ENCODE results near the gene GALNT6.
"Not testable (repeated sequence)": the region's sequence is repeated elsewhere in the genome, so short reads cannot be mapped to it uniquely, and the experiment has no call there.

GALNT6 gene

GRCh38 chr12:51357374-51358047 lies 33.7 kb downstream of the GALNT6 start:
- DNase-seq (ENCODE audit: low read depth in 3 of 3): no peak

DNA sequence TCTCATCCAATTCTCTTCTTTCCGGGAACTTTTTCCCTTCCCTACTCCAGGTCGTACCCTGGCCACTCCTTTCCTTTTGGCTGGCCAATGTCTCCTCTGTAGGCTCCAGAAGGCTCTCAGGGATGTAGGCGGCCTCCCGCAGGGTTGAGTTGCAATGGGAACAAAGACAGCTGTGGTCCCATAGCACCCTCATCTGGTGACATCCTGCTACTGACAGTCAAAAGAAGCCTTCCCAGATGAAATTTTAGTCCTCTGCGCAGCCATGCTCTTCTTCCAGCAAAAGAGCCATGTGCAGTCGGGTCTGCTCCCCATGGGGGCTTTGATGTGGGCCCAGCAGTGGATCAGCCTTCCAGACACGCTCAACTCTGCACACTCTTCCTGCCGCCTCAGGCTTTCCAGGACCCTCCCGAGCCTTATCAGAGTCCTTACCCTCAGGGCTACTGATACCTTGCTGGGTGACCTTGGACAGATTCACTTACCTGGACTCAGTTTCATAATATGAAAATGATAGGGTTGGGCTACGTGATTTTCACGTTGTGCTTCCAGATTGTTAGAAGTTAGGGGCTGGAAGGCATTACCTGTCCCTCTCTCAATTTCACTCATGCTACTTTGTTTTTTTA lies 39.2 kb downstream of the GALNT6 start:
- DNase-seq (ENCODE audit: low read depth in 3 of 3): peak in 1 of 3 experiments; percentile 10

DNA sequence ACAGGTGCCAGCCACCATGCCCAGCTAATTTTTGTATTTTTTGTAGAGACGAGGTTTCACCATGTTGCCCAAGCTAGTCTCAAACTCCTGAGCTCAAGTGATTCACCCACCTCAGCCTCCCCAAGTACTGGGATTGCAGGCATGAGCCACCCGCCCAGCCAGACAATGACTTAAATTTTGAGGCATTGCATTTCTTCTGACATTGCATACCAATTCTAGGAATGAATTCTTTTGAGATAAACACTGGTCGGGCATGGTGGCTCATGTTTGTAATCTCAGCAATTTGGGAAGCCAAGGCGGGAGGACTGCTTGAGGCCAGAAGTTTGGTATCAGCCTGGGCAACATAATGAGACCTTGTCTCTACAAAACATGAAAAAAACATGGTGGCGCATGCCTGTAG lies 42.2 kb downstream of the GALNT6 start:
- DNase-seq (ENCODE audit: low read depth in 3 of 3): no peak

DNA sequence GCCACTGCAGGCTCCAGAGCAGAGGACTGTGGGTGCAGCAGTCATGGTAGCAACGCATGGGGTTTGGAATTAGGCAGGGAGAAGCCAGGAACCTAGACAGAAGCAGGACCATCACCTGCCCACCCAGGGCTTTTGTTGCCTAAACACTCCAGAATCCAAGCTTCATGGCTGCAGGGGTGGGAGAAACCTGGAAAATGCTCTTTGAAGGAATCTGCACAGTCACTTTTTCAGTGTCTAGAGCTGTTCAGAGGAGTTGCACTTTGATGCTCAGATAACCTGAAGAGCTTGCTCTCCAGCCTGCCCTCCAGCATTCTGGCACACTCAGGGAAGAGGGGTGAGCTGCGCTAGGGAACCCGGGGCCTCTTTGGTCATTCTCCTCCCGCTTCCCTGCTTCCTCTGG lies 43.1 kb downstream of the GALNT6 start:
- no peak for DNase-seq (ENCODE audit: low read depth in 3 of 3)

GRCh38 chr12:51346581-51346980 lies 44.6 kb downstream of the GALNT6 start, which contains the start of gene CELA1:
Gene CELA1 (minus strand): TSS chr12:51346679. CDS start chr12:51346638, 41 bp downstream.
- DNase-seq (ENCODE audit: low read depth in 3 of 3): no peak

DNA sequence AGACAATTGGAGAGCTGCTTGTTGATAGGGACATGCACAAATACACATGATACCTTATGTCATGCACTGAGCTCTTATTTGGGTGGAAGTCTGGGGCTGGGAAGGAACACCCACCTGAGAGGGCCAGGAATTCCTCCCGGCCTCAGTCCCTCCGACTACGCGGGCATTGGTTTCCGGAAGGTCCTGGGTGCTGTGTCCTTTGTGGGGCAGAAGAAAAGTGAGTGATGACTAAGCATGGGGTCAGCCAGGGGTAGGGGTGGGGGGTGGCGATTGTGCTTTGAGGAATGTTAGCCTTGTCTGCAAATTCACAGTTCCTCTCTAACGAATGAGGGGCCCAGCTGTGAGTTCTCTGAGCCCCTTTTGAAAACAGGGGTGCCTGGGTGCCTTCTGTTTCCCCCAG lies 45.5 kb downstream of the GALNT6 start:
- DNase-seq (ENCODE audit: low read depth in 3 of 3): no peak

DNA sequence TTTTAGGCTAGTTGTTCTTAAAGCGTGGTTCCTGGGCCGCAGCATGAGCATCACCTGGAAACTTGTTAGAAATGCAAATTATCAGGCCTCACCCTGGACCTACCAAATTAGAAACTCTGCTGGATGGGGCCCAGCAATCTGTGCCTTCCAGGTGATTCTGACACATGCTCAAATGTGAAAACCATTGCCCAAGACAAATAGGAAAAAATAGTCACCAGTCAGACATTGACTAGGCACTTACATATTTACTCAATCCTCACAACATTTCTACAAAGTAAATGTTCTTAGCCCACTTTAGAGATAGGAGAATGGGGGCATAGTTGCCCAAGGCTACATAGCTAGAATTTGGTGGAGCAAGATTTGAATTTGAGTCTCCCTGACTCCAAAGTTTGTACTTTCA lies 48.0 kb downstream of the GALNT6 start:
- DNase-seq (ENCODE audit: low read depth in 3 of 3): no peak

DNA sequence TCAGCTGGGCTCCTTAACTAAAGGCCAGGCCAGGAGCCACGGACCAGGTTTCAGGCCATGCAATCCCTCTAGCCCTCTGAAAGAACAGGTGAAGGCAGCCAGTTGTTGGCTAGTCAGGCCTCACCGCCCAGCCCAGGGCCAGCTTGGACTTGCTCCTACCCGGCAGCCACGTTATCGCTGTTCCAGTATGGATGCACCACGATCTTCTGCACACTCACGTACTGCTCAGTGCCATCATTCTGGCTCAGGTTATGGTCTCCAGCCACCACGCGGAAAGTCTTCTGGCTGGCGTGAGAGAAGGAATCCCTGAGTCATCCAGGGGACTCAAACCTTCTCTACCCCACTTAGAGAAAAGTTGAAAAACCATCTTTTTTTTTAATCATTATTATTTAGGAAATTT lies 48.8 kb downstream of the GALNT6 start:
- no peak for DNase-seq (ENCODE audit: low read depth in 3 of 3)

GRCh38 chr12:51341251-51342007 lies 49.8 kb downstream of the GALNT6 start:
- DNase-seq (ENCODE audit: low read depth in 3 of 3): peak; percentile 45 to 55 (median 46)

DNA sequence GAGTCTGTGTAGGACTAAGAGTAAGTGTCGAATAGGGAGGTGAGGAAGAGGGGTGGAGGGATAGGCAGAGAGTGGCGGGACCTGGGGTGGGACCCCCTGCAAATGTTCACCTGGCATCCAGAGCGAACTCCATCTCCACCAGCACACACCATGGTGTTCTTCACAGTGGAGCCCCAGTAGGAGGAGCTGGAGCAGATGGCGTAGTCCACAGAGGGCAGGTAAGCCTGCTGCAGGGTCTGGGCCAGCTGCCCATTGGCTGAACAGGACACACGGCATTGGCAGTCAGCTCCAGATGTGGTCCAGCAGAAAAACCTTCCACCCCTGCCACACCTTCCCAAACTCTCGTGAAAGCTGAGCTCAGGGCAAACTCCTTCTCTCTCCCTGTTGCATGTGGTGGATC lies 51.5 kb downstream of the GALNT6 start:
- no peak for DNase-seq (ENCODE audit: low read depth in 3 of 3)

GRCh38 chr12:51337336-51337735 lies 53.9 kb downstream of the GALNT6 start:
- DNase-seq (ENCODE audit: low read depth in 3 of 3): not testable (repeated sequence)

- no peak for DNase-seq (ENCODE audit: low read depth in 3 of 3)
Measured at GRCh38 chr12:51335931-51336330, 55.3 kb downstream of the GALNT6 start.

DNA sequence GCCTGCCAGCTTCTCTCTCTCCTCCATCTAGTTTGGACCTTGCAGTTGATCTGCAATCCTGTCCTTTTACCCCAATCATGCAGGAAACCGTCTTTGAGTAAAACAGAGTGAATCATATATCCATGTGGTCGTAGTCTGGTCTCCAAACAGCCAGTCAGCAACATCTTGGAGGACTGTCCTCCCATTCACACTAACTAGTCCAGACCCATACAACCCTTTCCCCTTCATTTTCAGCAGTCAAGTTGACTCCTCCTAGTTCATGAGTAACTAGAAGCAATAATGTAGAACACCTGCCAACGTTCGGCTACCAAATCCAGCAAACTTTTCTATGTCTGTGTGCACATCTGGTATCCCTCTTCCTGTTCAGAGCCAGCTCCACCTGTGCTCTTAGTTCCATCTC lies 56.4 kb downstream of the GALNT6 start:
- DNase-seq (ENCODE audit: low read depth in 3 of 3): no peak

- DNase-seq (ENCODE audit: low read depth in 3 of 3): no peak
Measured at GRCh38 chr12:51333536-51333935, 57.7 kb downstream of the GALNT6 start.

DNA sequence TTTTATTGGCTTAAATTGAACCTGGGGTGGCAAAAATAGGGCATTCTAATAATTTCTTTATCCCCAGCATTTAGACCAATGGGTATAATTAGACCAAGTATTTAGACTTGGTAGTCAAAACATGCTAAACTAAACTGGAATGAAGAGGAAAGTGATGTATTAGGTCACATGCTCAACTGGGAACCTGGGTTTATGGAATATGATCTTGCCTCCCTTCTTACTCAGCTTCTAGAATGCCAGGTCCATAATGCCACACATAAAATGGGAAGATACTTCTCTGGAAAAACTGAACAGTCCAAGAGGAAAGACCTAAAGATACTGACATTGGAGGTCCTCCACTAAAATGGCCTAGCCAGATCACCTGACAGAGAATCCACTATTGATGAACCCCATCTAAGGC lies 61.0 kb downstream of the GALNT6 start:
- no peak for DNase-seq (ENCODE audit: low read depth in 3 of 3)

- DNase-seq (ENCODE audit: low read depth in 3 of 3): no peak
Measured at GRCh38 chr12:51329742-51330141, 61.5 kb downstream of the GALNT6 start.

- DNase-seq (ENCODE audit: low read depth in 3 of 3): no peak
Measured at GRCh38 chr12:51328587-51328986, 62.6 kb downstream of the GALNT6 start.

GRCh38 chr12:51326698-51327439 lies 64.3 kb downstream of the GALNT6 start:
- DNase-seq (ENCODE audit: low read depth in 3 of 3): no peak

DNA sequence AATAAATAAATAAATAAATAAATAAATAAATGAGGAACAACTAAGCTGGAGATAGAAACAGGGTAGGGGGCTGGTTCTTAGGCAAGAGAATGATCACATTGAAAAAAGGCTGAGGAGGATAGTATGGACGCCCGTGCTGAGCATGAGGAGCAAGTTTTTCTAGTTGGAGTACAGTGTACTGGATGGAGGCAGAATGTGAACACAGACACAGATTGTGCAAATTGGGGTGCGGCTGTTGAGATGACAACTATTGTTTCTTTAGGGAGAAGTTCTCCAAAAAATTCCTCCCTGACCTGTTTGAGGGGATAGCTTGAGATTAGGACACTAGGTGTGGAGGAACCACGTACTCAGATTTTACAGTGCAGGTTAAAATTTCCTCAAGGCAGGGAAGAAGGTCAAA lies 66.3 kb downstream of the GALNT6 start:
- no peak for DNase-seq (ENCODE audit: low read depth in 3 of 3)

DNA sequence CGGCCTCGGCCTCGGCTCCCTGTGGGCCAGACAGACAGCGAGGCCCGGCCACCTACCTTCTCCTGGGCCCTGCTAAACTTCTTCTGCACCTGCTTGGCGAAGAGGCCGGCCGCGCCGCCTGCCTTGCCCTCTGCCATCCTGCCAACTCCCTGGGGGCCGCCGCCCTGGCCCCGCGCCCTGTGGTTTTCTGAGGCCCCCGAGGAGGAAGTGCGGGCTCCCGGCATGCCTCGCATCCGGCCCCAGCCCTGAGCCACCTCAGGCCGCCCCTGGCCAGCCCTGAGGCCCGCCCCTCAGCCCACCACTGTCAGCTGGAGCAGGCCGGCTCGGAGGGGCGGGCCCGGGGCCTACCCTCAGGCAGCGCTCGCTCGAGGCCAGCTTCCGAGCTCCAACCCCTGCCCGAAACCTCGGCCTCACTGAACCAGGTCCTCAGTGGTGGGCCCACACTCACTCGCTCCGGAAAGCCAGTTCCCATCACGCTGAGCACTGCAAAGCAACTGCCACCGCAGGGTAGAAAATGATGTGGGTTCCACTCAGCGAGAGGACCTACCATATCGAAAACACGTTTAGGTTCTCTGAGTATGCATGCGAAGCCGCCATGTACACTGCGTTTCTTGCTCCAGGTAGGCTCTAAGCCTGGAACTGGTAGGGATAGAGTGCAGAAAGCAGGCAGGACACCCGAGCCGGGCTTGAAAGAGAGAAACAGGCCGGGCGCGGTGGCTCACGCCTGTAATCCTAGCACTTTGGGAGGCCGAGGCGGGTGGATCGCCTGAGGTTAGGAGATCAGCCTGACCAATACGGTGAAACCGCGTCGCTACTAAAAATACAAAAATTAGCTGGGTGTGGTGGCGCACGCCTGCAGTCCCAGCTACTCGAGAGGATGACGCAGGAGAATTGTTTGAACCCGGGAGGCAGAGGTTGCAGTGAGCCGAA lies 67.0 kb downstream of the GALNT6 start, which contains the start of gene BIN2:
BIN2 (minus strand) TSS at position 209 of the 930 bp plus-strand sequence; CDS start at position 137, 72 bp downstream.
- DNase-seq (ENCODE audit: low read depth in 3 of 3): peak in 2 of 3 experiments; percentile 35 to 49
